Natural killer cell treated with Interleukin-12 subunit alpha and Interleukin-12 subunit beta and Interleukin-15 and Interleukin-18, amount 100 ng/mL, for 72 hours (primary cell): ENCODE results near the gene SCD5. TPM values are rescaled to one million over a fixed set of nuclear protein-coding genes. Genes with fewer than 3 reads are reported as not detected.
"Not testable (repeated sequence)": the region's sequence is repeated elsewhere in the genome, so short reads cannot be mapped to it uniquely, and the experiment has no call there.

Experiments used
- ATAC-seq, 2 donors: fragments of 150-1000 bp; cut with Tn5 transposase in 1 of 2; sonication (Bioruptor Pico), chemical (Tn5 transposase) in 1 of 2; 2 replicates each; pipeline ENCODE4 v1.10.0; 2021
- DNase-seq: peaks from one replicate; pipeline ENCODE4 v3.0.0; 2022; ENCODE audit warnings: low spot score
- H3K27ac Mint-ChIP-seq, 2 donors: 1 replicate in 1 of 2; 2 replicates in 1 of 2; pipeline ENCODE4 v1.8.0; 2022; ENCODE audit warnings: mixed read lengths in 2 of 2, mild to moderate bottlenecking in 1 of 2, moderate library complexity in 1 of 2
- H3K27me3 Mint-ChIP-seq, 2 donors: 1 replicate in 1 of 2; 2 replicates in 1 of 2; pipeline ENCODE4 v1.8.0; 2022; ENCODE audit warnings: mixed read lengths in 2 of 2
- H3K36me3 Mint-ChIP-seq: one replicate; pipeline ENCODE4 v1.8.0; 2022; ENCODE audit warnings: mixed read lengths
- H3K4me1 Mint-ChIP-seq, 2 donors: 1 replicate in 1 of 2; 2 replicates in 1 of 2; pipeline ENCODE4 v1.8.0; 2022; ENCODE audit warnings: low read depth in 2 of 2, mixed read lengths in 2 of 2, mild to moderate bottlenecking in 1 of 2
- H3K4me3 Mint-ChIP-seq: one replicate; pipeline ENCODE4 v1.8.0; 2022; ENCODE audit warnings: mixed read lengths
- H3K9me3 Mint-ChIP-seq: 2 replicates; pipeline ENCODE4 v1.8.0; 2022; ENCODE audit warnings: mixed read lengths
- total RNA-seq, 2 donors: library from RNA; stranded (reverse); gene quantifications; one replicate each; pipeline ENCODE4 v1.2.3, GENCODE V29; 2022

The SCD5 gene
- total RNA-seq, result 1 to 10 TPM; 5.6 to 8.4 TPM

- ATAC-seq (peak; percentile 97), DNase-seq (peak; percentile 86)
- Mint-ChIP-seq H3K4me1 (peaks cover 15 to 16% of the 10 kb centered on the region in 2 donors), H3K36me3 (no peaks in the 10 kb centered on the region), H3K27me3 (peaks cover 0 to 11% of the 10 kb centered on the region in 2 donors), H3K9me3 (no peaks in the 10 kb centered on the region), H3K27ac (no peak within 1 kb of the TSS), H3K4me3 (peak within 1 kb of the TSS; percentile 85)
Observed at GRCh38 chr4:82798168-82799005, at the start of gene SCD5. TSS of gene SCD5 (minus strand) at chr4:82798796. CDS start at chr4:82798537, 259 bp downstream.

- Mint-ChIP-seq H3K27me3 (no peaks in the 10 kb centered on the region), H3K27ac (no peak overlapping the region), H3K4me1 (peaks cover 0 to 6% of the 10 kb centered on the region in 2 donors), H3K36me3 (peaks cover 20% of the 10 kb centered on the region), H3K4me3 (no peak overlapping the region), H3K9me3 (no peaks in the 10 kb centered on the region)
- DNase-seq, result no peak
- ATAC-seq, result no peak
Observed at GRCh38 chr4:82842593-82842992, 44.0 kb upstream of the SCD5 start.

- ATAC-seq (no peak), DNase-seq (no peak)
- H3K4me3 Mint-ChIP-seq, result no peak overlapping the region
- H3K4me1 Mint-ChIP-seq, result peaks cover 0 to 6% of the 10 kb centered on the region in 2 donors
- H3K27ac Mint-ChIP-seq, result no peak overlapping the region
- H3K9me3 Mint-ChIP-seq, result no peaks in the 10 kb centered on the region
- H3K36me3 Mint-ChIP-seq, result peaks cover 19% of the 10 kb centered on the region
- H3K27me3 Mint-ChIP-seq, result no peaks in the 10 kb centered on the region
Observed at GRCh38 chr4:82839624-82840023, 41.0 kb upstream of the SCD5 start.

- Mint-ChIP-seq H3K27me3 (no peaks in the 10 kb centered on the region), H3K4me1 (peaks cover 0 to 9% of the 10 kb centered on the region in 2 donors), H3K36me3 (peaks cover 25% of the 10 kb centered on the region), H3K4me3 (no peak overlapping the region), H3K27ac (no peak overlapping the region), H3K9me3 (no peaks in the 10 kb centered on the region)
- no peak for ATAC-seq
- DNase-seq, result no peak
Observed at GRCh38 chr4:82833696-82834313, 35.2 kb upstream of the SCD5 start.

- H3K27ac Mint-ChIP-seq, DNase-seq, H3K9me3 Mint-ChIP-seq, H3K27me3 Mint-ChIP-seq, H3K4me3 Mint-ChIP-seq, H3K4me1 Mint-ChIP-seq, ATAC-seq: not testable (repeated sequence)
- peaks cover 25% of the 10 kb centered on the region for H3K36me3 Mint-ChIP-seq
Observed at GRCh38 chr4:82833060-82833459, 34.5 kb upstream of the SCD5 start.

- H3K36me3 Mint-ChIP-seq, result peaks cover 41% of the 10 kb centered on the region
- ATAC-seq, result no peak
- H3K27ac Mint-ChIP-seq, result no peak overlapping the region
- H3K27me3 Mint-ChIP-seq, result no peaks in the 10 kb centered on the region
- no peak for DNase-seq
- H3K9me3 Mint-ChIP-seq, result no peaks in the 10 kb centered on the region
- H3K4me3 Mint-ChIP-seq, result no peak overlapping the region
- no peaks in the 10 kb centered on the region for H3K4me1 Mint-ChIP-seq
Observed at GRCh38 chr4:82825425-82825824, 26.8 kb upstream of the SCD5 start.

GRCh38 chr4:82823062-82823461 lies 24.5 kb upstream of the SCD5 start:
- ATAC-seq (no peak), DNase-seq (no peak)
- Mint-ChIP-seq H3K27me3 (no peaks in the 10 kb centered on the region), H3K4me1 (no peaks in the 10 kb centered on the region), H3K27ac (no peak overlapping the region), H3K4me3 (no peak overlapping the region), H3K9me3 (no peaks in the 10 kb centered on the region), H3K36me3 (peaks cover 55% of the 10 kb centered on the region)

GRCh38 chr4:82820689-82821088 lies 22.1 kb upstream of the SCD5 start:
- ATAC-seq, result no peak
- no peaks in the 10 kb centered on the region for H3K4me1 Mint-ChIP-seq
- peaks cover 48% of the 10 kb centered on the region for H3K36me3 Mint-ChIP-seq
- H3K4me3 Mint-ChIP-seq, result no peak overlapping the region
- H3K9me3 Mint-ChIP-seq, result no peaks in the 10 kb centered on the region
- DNase-seq, result no peak
- H3K27ac Mint-ChIP-seq, result no peak overlapping the region
- no peaks in the 10 kb centered on the region for H3K27me3 Mint-ChIP-seq

- no peak for ATAC-seq
- Mint-ChIP-seq H3K27ac (peak overlapping the region in 1 of 2 donors; percentile 63), H3K36me3 (peaks cover 37% of the 10 kb centered on the region), H3K4me3 (no peak overlapping the region), H3K27me3 (no peaks in the 10 kb centered on the region), H3K4me1 (peaks cover 0 to under 1% of the 10 kb centered on the region in 2 donors), H3K9me3 (no peaks in the 10 kb centered on the region)
- no peak for DNase-seq
Observed at GRCh38 chr4:82818664-82819662, 20.4 kb upstream of the SCD5 start.

GRCh38 chr4:82816874-82817273 lies 18.3 kb upstream of the SCD5 start:
- not testable (repeated sequence) for H3K27ac Mint-ChIP-seq, H3K9me3 Mint-ChIP-seq, ATAC-seq, H3K27me3 Mint-ChIP-seq, DNase-seq, H3K4me1 Mint-ChIP-seq, H3K4me3 Mint-ChIP-seq
- peaks cover 25% of the 10 kb centered on the region for H3K36me3 Mint-ChIP-seq

- no peaks in the 10 kb centered on the region for H3K9me3 Mint-ChIP-seq
- DNase-seq (no peak), ATAC-seq (no peak)
- H3K27me3 Mint-ChIP-seq, result no peaks in the 10 kb centered on the region
- peaks cover 9% of the 10 kb centered on the region for H3K36me3 Mint-ChIP-seq
- H3K27ac Mint-ChIP-seq, result no peak overlapping the region
- no peak overlapping the region for H3K4me3 Mint-ChIP-seq
- H3K4me1 Mint-ChIP-seq, result peaks cover 0 to 2% of the 10 kb centered on the region in 2 donors
Observed at GRCh38 chr4:82814034-82814433, 15.4 kb upstream of the SCD5 start.

GRCh38 chr4:82811838-82812341 lies 13.3 kb upstream of the SCD5 start:
- Mint-ChIP-seq H3K9me3 (no peaks in the 10 kb centered on the region), H3K27ac (no peak overlapping the region), H3K27me3 (peaks cover 3 to 6% of the 10 kb centered on the region in 2 donors), H3K36me3 (no peaks in the 10 kb centered on the region), H3K4me3 (no peak overlapping the region), H3K4me1 (peaks cover 0 to 2% of the 10 kb centered on the region in 2 donors)
- DNase-seq, result no peak
- ATAC-seq, result no peak

GRCh38 chr4:82811392-82811791 lies 12.8 kb upstream of the SCD5 start:
- Mint-ChIP-seq H3K27ac (no peak overlapping the region), H3K9me3 (no peaks in the 10 kb centered on the region), H3K36me3 (no peaks in the 10 kb centered on the region), H3K4me3 (no peak overlapping the region), H3K4me1 (peaks cover 0 to 2% of the 10 kb centered on the region in 2 donors), H3K27me3 (peaks cover 3 to 6% of the 10 kb centered on the region in 2 donors)
- no peak for ATAC-seq
- DNase-seq, result no peak
